HG02678 (cell line): ENCODE data around the gene APOC4.

Experiments
- ATAC-seq: cut with Tn5 transposase; IDR thresholded peaks from one replicate; pipeline ENCODE4 v1.9.1; 2021; ENCODE audit warnings: mild to moderate bottlenecking, moderate library complexity; ENCODE audit not compliant: unreplicated experiment

The APOC4 gene

DNA sequence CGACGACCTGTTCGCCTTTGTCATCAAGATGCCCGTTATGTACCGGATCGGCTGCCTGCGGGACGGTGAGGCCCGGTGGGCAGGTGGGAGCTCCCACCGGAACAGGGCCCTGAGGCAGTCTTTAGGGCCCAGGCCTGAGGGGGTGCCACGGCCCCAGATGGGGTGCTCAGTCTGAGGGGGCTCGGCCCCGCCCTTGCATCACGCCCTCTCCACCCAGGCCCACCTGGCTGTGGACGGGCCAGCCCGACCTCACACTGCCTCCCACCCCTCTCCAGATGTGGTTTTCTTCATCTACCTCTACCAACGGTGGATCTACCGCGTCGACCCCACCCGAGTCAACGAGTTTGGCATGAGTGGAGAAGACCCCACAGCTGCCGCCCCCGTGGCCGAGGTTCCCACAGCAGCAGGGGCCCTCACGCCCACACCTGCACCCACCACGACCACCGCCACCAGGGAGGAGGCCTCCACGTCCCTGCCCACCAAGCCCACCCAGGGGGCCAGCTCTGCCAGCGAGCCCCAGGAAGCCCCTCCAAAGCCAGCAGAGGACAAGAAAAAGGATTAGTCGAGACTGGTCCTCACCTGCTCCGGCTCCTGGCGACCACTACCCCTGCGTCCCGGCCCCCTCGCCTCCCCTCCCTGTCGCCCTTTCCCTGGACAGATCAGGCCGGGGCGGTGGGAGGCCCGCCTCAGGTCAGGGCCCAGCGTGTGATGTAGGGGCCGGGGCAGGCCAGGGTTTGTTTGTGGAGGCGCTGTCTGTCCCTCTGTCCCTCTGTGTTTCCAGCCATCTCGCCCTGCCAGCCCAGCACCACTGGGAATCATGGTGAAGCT is 50.5 kb downstream of the APOC4 start:
- ATAC-seq = no peak

DNA sequence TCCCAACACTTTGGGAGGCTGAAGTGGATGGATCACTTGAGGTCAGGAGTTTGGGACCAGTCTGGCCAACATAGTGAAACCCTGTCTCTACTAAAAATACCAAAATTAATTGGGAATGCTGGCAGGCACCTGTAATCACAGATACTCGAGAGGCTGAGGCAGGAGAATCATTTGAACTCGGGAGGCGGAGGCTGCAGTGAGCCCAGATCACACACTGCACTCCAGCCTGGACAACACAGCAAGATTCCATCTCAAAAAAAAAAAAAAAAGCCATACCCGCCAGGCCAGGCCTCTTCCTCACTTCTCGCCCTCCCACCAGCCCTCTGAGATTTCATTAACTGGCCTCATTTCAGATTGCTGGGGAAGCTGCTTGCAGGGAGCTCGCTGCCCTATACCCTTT is 51.5 kb downstream of the APOC4 start:
- no peak for ATAC-seq

DNA sequence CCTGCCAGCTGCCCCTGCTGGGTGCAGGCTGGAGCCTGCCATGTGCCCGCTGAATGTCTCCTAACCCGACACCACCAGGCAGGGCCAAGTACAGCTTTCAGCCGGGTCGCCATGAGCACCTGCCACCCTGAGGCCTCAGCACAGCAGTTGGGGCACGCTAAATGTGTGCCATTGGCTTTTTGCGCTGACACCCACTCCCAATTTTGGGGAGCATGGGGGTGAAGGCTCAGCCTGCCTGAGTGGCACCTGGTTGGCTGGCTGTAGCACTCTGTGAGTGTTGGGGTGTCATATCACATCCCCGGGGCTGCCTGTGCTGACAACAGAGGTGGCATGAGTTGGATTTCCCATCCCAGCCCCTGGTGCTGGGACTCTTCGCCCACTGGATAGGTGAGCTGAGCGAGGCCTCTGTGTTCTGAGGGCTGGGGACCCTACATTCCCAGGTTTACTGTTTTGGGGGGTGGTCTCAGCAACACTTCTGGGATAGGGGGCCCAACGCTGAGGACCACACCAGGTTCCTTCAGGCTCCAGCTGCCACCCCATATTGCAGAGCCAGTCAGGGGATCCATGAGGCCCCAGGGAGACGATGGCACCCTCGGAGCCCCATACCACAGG is 52.0 kb downstream of the APOC4 start:
- ATAC-seq = no peak
